Fibroblast of skin of left biceps (primary cell): ENCODE data around the gene MED15.
"Not testable (repeated sequence)": the region's sequence is repeated elsewhere in the genome, so short reads cannot be mapped to it uniquely, and the experiment has no call there.

ENCODE experiments used
- DNase-seq, 2 experiments: peaks; one replicate each; pipeline ENCODE4 v3.0.0-alpha.2; 2013; ENCODE audit warnings: low read depth in 2 of 2

The MED15 gene

GRCh38 chr22:20600137-20600673, 92.8 kb downstream of the MED15 start:
- DNase-seq, result no peak

- DNase-seq, result no peak
These were observed 93.9 kb downstream of the MED15 start for GRCh38 chr22:20601308-20601707.

DNA sequence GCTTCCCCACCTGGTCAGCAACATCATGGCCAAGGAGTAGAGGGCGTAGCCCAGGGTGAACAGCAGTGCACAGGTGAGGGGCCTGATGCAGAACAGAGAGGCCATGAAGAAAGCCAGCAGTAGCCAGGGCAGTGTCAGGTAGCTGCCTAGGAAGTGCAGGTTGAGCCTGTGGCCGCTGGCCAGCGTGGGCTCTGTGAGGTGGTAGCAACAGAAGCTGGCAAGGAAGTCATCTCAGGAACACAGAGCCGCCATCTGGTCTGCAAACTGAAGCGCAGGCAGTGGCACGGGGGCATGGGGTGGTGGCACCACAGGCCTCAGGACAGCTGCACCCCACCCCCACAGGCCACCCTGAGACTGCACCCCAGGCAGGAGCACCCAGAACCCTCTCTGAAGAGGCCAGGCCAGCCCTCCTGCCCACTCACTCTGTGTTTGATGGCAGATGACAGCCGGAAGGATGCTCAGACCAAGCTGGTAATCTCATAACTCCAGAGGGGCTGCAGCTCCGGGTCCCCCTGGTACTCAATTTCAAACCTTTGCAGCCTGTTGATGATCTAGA, 95.3 kb downstream of the MED15 start:
- no peak for DNase-seq

DNA sequence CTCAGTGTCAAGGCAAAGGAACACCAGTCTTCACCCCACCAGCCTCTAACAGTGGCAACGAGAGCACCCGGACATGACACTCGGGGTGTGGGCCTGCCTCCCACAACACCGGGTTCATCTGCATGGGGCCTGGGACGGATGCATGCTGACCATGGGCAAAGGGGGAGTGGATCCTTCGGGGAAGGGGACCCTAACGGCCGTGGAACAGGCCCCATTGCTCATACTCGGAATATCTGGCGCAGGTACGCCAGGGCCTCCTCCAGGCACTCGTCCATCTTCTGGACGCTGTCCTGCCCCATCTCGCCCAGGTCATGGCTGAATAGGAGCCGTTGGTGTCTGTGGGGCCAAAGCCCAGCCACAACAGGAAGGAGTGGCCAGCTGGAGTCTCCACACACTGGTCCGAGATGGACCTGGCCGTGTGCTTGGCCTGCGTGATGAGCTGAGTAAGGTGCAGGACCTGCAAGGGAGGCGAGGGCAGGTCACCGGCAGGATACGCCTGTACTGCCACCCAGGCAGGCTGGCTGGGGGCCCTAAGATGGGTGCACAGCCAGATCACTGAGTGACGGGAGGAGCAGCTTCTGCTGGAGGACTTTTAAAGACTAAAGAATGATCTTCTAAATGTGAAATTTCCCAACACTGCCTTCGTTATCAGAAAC, 96.8 kb downstream of the MED15 start:
- DNase-seq, result no peak

DNA sequence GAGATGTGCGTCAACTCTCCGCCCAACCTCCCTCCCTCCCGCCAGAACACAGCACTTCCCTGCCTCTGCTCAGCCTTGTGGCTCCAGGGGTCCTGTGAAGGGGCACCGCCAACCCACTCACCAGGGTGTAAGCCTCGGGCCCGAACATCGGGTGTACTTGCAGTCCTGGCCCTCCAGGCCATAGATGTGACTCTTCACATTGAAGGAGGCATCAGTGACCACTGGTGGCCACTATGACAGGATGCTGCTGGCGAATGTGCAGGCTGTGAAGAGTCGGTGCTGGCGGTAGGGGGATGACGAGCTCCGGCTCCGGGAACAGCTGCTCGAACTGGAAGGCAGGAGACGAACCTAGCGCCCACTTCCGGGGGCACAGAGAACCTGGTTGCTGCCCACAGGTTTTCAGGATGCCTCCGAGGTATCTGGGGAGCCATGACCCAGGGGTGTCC, 97.4 kb downstream of the MED15 start:
- no peak for DNase-seq

DNA sequence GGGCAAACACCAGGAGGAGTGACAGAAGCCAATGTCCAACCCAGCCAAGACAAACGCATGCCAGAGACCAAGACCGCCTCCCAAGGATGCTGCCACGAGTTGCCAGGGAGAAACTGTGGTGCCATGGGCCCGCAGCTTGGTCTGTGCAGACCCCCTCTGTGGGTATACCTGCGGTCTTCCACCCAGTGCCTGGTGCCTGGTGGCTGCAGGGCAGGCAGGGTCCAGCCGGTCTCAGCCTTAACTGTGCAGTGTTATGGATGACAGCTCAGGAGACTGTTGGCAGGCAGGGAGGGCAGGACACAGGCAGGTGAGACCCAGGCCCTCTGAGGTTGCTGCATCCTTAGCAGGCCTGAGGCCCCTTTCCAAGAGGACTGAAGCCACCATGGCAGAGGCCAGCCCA, 97.9 kb downstream of the MED15 start:
- no peak for DNase-seq

DNA sequence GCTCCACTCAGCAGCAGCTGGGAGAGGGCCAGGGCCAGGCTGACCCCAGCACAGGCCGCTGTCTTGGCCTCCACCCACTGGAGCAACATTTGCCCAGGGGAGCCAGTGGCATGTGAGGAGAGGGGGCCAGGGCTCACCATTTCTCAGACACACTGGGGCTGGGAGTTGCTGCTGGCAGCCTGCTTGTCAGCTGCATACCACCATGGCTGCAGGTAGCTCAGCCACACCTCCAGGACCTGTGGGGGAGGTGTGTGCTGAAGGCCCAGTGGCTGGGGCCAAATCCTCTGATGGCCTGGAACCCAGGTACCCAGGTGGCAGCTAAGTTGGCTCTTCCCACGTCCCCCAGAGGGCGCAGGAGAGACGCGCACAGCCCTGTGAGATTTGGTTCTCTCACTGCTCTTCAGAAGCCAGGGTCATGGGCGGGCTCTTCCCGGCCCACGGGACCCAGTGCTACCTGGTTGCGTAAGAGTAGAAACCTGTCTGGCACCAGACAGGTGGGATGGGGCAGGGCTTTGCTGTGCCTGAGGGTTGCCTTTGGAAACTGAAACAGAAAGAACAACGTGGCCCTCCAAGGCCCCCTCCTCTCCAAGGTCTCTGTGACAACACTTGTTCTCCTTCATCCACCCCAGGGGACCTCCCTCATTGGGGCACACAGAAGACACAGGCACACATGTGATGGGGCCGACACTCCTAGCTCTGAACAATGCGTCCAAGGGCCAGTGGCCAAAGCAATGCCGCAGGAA, 98.8 kb downstream of the MED15 start:
- DNase-seq, result peak; percentile 4 to 5

DNA sequence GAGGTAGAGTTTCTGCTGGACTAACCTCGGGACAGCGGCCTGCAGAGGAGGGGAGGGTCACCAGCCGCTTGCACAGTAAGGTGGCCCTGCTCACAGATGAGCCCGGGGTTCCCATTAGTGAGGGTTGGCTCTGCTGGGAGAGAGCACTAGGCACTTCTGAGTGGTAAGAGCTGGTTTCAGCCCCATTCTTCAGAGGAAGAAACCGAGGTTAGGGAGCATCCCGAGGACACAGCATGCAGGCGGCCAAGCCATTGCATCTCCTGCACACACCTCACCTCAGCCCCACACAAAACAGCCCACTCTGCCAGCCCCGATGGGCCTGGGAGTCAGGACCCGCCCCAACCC, 99.3 kb downstream of the MED15 start:
- no peak for DNase-seq

DNA sequence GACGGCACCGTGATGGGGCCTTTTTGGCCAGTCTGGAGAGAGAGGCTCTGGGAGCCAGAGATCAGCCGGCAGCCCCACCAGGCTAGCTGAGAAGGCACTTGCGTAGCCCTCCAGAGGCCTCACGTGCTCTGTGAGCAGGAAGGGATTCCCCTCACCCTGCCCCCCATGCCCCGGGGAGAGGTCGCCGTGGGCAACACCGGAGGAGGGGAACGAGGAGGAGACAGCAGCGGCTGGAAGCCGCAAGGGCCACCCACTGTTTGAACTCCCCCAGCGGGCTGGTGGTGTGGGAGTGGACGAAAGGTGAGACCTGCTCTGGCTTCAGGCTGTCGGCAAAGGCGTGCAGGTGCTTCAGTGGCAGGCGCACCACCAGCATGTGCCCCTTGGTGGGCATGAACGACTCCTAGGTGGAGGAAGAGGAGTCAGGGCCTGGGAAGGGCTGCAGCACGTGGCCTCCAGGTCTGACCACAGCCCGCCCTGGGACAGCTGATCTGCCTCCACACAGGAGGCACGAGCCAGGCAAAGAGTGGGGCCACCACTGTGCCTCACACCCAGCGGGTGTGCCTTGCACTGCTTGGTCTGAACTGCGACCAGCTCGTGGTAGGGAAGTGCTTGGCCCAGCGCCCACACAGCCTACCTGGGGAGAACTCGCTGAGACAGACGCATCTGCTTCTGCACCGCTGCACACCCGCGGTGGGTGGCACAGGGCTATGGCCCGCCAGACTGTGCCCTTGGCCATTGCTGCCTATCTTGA, 99.9 kb downstream of the MED15 start:
- no peak for DNase-seq

GRCh38 chr22:20610243-20610686, 102.9 kb downstream of the MED15 start:
- DNase-seq, result no peak

- no peak for DNase-seq
These were observed 103.3 kb downstream of the MED15 start for GRCh38 chr22:20610757-20611156.

GRCh38 chr22:20611418-20611817, 104.0 kb downstream of the MED15 start:
- DNase-seq, result no peak

GRCh38 chr22:20613301-20613700, 105.9 kb downstream of the MED15 start:
- no peak for DNase-seq

GRCh38 chr22:20615021-20615420, 107.6 kb downstream of the MED15 start:
- DNase-seq, result no peak

DNA sequence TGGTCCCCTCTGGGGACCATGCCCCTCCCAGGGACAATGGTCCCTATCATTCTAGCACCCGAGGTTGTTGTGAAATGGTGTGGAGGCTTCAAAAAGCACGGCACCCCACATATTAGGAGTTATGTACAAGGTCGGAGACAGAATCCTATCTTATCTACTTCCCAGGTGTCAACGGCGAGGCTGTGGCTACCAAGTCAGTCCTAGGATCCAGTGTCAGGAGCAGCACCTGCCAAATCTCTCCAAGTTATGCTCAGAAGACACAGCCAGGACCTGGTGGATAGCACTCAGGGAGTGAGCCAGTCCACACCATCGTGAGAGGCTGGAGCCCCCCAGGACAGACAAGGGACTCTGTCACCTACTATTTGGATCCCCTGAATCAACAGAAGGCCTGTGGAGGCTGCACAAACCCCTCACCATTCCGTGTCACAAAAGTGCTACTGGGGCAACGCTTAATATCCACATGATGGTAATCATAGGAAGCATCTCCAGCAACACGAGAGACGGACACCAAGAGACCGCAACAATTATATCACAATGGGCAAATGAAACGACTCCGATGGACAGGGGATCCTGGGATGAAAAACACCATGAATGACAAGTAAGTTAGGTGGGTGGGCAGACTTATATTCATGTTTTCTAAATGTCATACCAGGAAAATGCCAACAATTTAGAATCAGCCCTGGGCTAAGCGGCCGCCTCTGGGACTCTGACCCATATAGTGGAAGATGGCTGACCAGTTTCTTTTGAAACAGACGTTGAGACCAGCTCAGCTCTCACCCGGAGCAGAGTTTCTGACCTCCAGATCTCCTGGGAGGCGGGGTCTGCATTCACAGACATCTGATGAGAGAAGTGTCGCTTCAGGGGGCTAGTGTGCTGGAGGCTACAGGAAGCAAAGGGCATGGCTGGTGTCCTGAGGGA, 108.4 kb downstream of the MED15 start:
- no peak for DNase-seq

DNA sequence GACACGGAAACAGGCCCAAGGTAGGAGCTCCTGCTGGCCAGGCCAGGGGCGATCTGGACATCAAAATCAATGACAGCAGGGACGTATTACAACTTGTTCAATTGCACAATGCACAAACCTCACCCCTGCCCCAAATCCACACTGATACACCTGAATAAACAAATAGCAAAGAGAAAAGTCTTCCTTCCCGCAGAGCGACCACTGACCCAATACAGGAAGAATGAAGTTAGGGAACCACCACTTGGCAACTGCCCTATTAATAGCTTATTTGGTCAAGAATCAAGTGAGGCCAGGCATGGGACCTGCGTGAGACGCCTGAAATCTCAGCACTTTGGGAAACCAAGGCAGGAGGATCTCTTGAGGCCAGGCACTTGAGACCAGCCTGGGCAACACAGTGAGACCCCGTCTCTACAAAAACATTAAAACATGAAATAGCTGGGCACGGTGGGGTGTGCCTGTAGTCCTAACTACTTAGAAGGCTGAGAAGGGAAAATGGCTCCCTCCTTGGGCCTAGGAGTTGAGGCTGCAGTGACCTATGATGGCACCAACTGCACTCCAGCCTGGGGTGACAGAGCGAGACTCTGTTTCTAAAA, 109.1 kb downstream of the MED15 start:
- DNase-seq, result no peak

DNA sequence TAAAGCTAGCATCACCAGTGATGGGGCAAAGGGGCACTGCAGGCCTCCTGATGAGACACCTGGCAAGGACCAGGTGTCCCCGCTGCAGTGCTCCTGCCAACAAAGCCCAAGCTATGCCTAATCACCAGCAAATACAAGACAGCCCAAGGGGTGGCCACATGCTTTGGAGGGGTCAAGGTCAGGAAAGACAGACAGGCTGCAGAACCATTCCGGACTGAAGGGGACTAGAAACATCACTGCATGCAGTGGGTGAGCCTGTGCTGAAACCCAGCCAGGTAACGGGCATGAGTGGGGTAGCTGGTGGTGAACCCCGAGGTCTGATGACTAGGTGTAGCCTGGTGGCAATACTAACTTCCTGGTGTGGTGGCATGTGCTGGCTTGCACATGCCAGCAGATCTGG, 111.1 kb downstream of the MED15 start:
- no peak for DNase-seq

DNA sequence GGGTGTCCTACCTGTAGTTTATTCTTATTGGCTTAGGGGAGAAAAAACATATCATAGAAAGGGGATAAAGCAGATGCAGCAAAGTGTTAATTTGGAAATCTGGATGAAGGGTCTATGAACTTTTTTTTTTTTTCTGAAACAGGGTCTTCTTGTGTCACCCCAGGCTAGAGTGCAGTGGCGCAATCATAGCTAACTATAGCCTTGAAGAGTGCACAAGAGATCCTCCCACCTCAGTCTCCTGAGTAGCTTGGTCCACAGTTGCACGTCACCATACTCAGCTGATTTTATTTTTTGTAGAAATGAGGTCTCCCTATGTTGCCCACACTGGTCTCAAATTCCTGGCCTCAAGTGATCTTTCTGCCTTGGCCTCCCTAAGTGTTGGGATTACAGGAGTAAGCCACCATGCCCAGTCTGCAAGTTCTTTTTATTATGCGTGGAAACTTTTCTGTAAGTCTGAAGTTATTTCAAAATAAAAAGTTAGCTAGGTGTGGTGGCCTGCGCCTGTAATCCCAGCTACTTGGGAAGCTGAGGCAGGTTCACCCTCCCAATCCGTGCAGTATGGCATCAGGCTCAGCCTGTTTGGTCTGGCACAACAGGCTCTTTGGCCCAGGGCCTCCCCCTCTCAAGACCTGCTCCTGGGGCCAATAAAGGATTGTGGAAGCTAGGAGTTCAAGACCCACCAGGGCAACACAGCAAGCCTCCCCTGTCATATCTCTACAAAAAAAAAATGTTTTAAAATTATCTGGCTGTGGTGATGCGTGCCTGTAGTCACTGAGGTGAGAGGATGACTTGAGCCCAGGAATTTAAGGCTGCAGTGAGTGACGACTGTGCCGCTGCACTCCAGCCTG, 111.9 kb downstream of the MED15 start:
- no peak for DNase-seq

DNA sequence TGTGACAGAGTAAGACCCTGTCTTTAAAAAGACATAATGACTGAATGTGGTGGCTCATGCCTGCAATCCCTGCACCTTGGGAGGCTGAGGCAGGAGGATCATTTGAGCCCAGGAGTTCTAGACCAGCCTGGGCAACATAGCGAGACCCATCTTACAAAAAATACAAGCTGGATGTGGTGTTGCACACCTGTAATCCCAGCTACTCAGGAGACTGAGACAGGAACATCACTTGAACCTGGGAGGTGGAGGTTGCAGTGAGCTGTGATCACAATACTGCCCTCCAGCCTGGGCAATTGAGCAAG, 112.4 kb downstream of the MED15 start:
- not testable (repeated sequence) for DNase-seq

DNA sequence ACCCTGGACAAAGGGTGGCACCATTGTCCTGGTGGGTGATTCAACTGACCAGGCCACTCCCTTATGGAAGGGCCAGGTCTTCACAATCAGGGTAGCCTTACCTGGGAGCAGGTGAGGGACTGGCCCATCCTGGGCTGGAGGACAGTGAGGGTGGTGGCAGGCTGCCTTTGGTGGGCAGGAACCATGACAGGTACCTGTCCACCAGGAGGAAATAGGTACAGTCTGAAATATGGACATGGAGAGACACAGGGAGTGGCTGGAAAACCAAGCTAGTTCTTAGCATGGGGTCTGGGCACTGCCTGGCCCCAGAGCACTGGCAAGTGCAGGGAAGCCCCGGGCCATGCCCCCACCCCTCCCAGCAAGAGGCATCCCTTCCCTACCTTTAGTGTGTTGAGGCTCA, 113.8 kb downstream of the MED15 start:
- no peak for DNase-seq
